Kidney epithelial cell (primary cell): ENCODE measurements around the gene CD96. TPM values are rescaled to one million over a fixed set of nuclear protein-coding genes. Genes with fewer than 3 reads are reported as not detected.

Experiments used
- DNase-seq: peaks from one replicate; pipeline ENCODE4 v3.0.0-alpha.2; 2010; ENCODE audit warnings: low read depth
- H3K27me3 ChIP-seq: 2 replicates; pipeline ENCODE4 v1.6.0; 2011; ENCODE audit warnings: low read length; ENCODE audit not compliant: control insufficient read depth, insufficient read depth
- H3K36me3 ChIP-seq: 2 replicates; pipeline ENCODE4 v1.5.1; 2011; ENCODE audit warnings: low read length; ENCODE audit not compliant: control insufficient read depth, insufficient read depth
- H3K4me3 ChIP-seq: 2 replicates; pipeline ENCODE4 v1.5.1; 2011; ENCODE audit warnings: low read depth, mild to moderate bottlenecking, control low read depth, low read length
- CTCF ChIP-seq: IDR thresholded peaks from 2 replicates; pipeline ENCODE4 v1.5.1; 2011; ENCODE audit warnings: mild to moderate bottlenecking, moderate library complexity, low read length, control low read depth, inconsistent platforms; ENCODE audit not compliant: insufficient read depth, poor library complexity, severe bottlenecking
- total RNA-seq: library from RNA; depleted of rRNA; stranded (reverse); fragments of >200 nt; gene quantifications from 2 replicates; pipeline ENCODE4 v1.2.3, GENCODE V29; 2015

Gene CD96
- total RNA-seq, 1 donor from 2014 or later, result not detected

GRCh38 chr3:111610612-111611054 is 68.6 kb downstream of the CD96 start:
- Histone ChIP-seq H3K4me3 (no peak overlapping the region), H3K36me3 (no peaks in the 10 kb centered on the region), H3K27me3 (no peaks in the 10 kb centered on the region)
- no peak for DNase-seq
- TF ChIP-seq CTCF, result no peak

- TF ChIP-seq CTCF, result no peak
- no peaks in the 10 kb centered on the region for H3K27me3 ChIP-seq
Observed at GRCh38 chr3:111613294-111613693, 71.3 kb downstream of the CD96 start.

GRCh38 chr3:111615880-111616279 is 73.9 kb downstream of the CD96 start:
- Histone ChIP-seq H3K4me3 (no peak overlapping the region), H3K36me3 (no peaks in the 10 kb centered on the region), H3K27me3 (no peaks in the 10 kb centered on the region)
- no peak for DNase-seq
- no peak for TF ChIP-seq CTCF

More at GRCh38 chr3:111613294-111613693, 71.3 kb downstream of the CD96 start:
- DNase-seq, result no peak
- Histone ChIP-seq H3K36me3 (no peaks in the 10 kb centered on the region), H3K4me3 (no peak overlapping the region)

- TF ChIP-seq CTCF, result no peak
- Histone ChIP-seq H3K27me3 (no peaks in the 10 kb centered on the region), H3K4me3 (no peak overlapping the region), H3K36me3 (no peaks in the 10 kb centered on the region)
- no peak for DNase-seq
Observed at GRCh38 chr3:111616417-111617105, 74.6 kb downstream of the CD96 start.

- Histone ChIP-seq H3K27me3 (no peaks in the 10 kb centered on the region), H3K4me3 (no peak overlapping the region), H3K36me3 (no peaks in the 10 kb centered on the region)
- TF ChIP-seq CTCF, result no peak
- DNase-seq, result no peak
Observed at GRCh38 chr3:111617406-111617805, 75.4 kb downstream of the CD96 start.
